ENCODE data around the gene CCL16. TPM values are rescaled to one million over a fixed set of nuclear protein-coding genes. Genes with fewer than 3 reads are reported as not detected.
"Not testable (repeated sequence)": the region's sequence is repeated elsewhere in the genome, so short reads cannot be mapped to it uniquely, and the experiment has no call there.

Gene CCL16
- total and polyA plus RNA-seq, 2 experiments from 2014 or later: not detected

DNA sequence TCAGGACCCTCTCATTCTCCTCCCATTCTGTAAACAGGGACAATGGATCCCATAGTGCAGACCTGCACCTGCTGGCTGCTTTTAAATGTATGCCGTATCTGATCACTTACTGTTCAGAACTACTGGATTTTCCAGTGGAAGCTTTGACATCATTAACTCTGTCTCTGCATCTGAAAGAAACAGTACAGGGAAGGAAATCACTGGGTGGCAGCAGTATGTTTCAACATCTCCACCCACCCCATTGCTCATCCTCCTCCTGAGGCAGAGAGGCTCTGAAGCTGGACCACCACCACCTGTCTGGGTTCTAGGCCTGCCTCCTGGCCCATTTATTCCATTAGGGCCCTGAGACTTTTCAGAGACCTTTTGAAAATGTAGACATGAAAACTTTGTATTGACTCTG lies 17.5 kb upstream of the CCL16 start:
- Histone ChIP-seq H3K27ac (no peak overlapping the region), H3K4me3 (no peak overlapping the region), H3K9me3 (ENCODE audit: low read depth) (no peaks in the 10 kb centered on the region), H3K36me3 (no peaks in the 10 kb centered on the region), H3K27me3 (no peaks in the 10 kb centered on the region), H3K4me1 (ENCODE audit: low read depth) (no peaks in the 10 kb centered on the region)
- TF ChIP-seq CTCF (IDR thresholded peaks at IDR 0.05; ENCODE audit: low read depth, low read length): no peak
- DNase-seq (ENCODE audit: low read depth in 1 of 2, low spot score in 1 of 2): no peak

DNA sequence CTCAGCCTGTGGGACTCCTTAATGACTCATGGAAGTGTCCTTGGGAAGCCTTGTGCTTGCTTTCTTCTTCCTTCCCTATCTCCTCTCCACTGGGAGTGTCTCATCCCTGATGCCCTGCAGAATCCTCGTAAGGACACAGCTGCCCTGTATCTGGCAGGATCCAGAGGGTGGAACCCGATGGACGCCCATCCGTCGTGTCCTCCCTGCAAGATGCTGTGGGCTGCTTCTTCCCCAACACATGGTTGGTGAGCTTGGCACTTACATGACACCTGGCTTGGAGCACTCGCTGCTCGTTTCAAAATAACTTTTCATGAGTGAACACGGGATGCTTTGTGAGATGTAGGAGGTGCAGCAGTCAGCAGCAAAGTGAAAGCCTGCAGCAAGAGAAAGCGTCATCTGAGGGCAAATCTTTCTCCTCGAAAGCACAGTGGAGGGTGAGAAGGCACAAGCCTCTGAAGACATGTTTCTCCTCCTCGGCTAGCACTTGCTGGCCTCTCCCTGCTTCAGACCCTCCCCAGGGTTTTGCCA lies 16.8 kb upstream of the CCL16 start:
- H3K27ac ChIP-seq: no peak overlapping the region
- no peak for TF ChIP-seq CTCF (IDR thresholded peaks at IDR 0.05; ENCODE audit: low read depth, low read length)
- no peaks in the 10 kb centered on the region for H3K27me3 ChIP-seq
- no peak overlapping the region for H3K4me3 ChIP-seq
- no peaks in the 10 kb centered on the region for H3K36me3 ChIP-seq
- no peak for DNase-seq (ENCODE audit: low read depth in 1 of 2, low spot score in 1 of 2)
- no peaks in the 10 kb centered on the region for H3K9me3 ChIP-seq (ENCODE audit: low read depth)
- no peaks in the 10 kb centered on the region for H3K4me1 ChIP-seq (ENCODE audit: low read depth)

DNA sequence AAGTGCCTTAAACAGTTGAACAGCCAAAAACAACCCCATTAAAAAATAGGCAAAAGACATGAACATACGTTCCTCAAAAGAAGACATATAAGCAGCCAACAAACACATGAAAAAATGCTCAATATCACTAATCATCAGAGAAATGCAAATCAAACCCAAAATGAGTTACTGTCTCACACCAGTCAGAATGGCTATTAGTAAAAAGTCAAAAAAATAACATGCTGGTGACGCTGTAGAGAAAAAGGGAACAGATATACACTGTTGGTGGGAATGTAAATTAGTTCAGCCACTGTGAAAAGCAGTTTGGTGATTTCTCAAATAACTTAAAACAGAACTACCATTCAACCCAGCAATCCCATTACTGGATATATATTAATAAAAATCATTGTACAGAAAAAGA lies 14.0 kb upstream of the CCL16 start:
- not testable (repeated sequence) for H3K36me3 ChIP-seq; DNase-seq (ENCODE audit: low read depth in 1 of 2, low spot score in 1 of 2); H3K4me1 ChIP-seq (ENCODE audit: low read depth); H3K27ac ChIP-seq; H3K9me3 ChIP-seq (ENCODE audit: low read depth); H3K4me3 ChIP-seq; H3K27me3 ChIP-seq

- Histone ChIP-seq H3K9me3 (ENCODE audit: low read depth) (no peaks in the 10 kb centered on the region), H3K27ac (no peak overlapping the region), H3K27me3 (no peaks in the 10 kb centered on the region), H3K36me3 (no peaks in the 10 kb centered on the region), H3K4me1 (ENCODE audit: low read depth) (no peaks in the 10 kb centered on the region), H3K4me3 (no peak overlapping the region)
- TF ChIP-seq CTCF (IDR thresholded peaks at IDR 0.05; ENCODE audit: low read depth, low read length): no peak
- no peak for DNase-seq (ENCODE audit: low read depth in 1 of 2, low spot score in 1 of 2)
Observed at GRCh38 chr17:35991075-35991474, 9.8 kb upstream of the CCL16 start.

- H3K4me3 ChIP-seq: no peak overlapping the region
- no peaks in the 10 kb centered on the region for H3K27me3 ChIP-seq
- H3K36me3 ChIP-seq: no peaks in the 10 kb centered on the region
- no peak for DNase-seq (ENCODE audit: low read depth in 1 of 2, low spot score in 1 of 2)
- no peak overlapping the region for H3K27ac ChIP-seq
- TF ChIP-seq CTCF (IDR thresholded peaks at IDR 0.05; ENCODE audit: low read depth, low read length): no peak
- H3K4me1 ChIP-seq (ENCODE audit: low read depth): no peaks in the 10 kb centered on the region
- H3K9me3 ChIP-seq (ENCODE audit: low read depth): no peaks in the 10 kb centered on the region
Observed at GRCh38 chr17:35988164-35988563, 6.9 kb upstream of the CCL16 start.

GRCh38 chr17:35986643-35987042 lies 5.3 kb upstream of the CCL16 start, which contains the start of gene CCL14:
TSS of gene CCL14 (minus strand) at chr17:35986729. CDS start at chr17:35986649, 80 bp downstream.
- H3K4me1 ChIP-seq (ENCODE audit: low read depth): no peaks in the 10 kb centered on the region
- H3K4me3 ChIP-seq: no peak within 1 kb of the TSS
- no peaks in the 10 kb centered on the region for H3K36me3 ChIP-seq
- no peak for DNase-seq (ENCODE audit: low read depth in 1 of 2, low spot score in 1 of 2)
- H3K27me3 ChIP-seq: no peaks in the 10 kb centered on the region
- no peak within 1 kb of the TSS for H3K27ac ChIP-seq
- no peaks in the 10 kb centered on the region for H3K9me3 ChIP-seq (ENCODE audit: low read depth)
- TF ChIP-seq CTCF (IDR thresholded peaks at IDR 0.05; ENCODE audit: low read depth, low read length): no peak

All from cardiac muscle cell (in vitro differentiated cells and primary cell).